GM12878 (cell line): ENCODE data around the gene RBL2. TPM values are rescaled to one million over a fixed set of nuclear protein-coding genes. Genes with fewer than 3 reads are reported as not detected.

ENCODE experiments used
- CBFB ChIP-seq: IDR thresholded peaks from 2 replicates; pipeline ENCODE4 v1.6.1; 2016; ENCODE audit warnings: antibody characterized with exemption, low read depth
- CBX5 ChIP-seq: sonication (generic); IDR thresholded peaks from 2 replicates; pipeline ENCODE4 v1.6.1; 2016; ENCODE audit warnings: low read depth, moderate library complexity, mild to moderate bottlenecking, inconsistent platforms
- EED ChIP-seq: sonication (generic); IDR thresholded peaks from 2 replicates; pipeline ENCODE4 v1.6.1; 2016; ENCODE audit warnings: antibody characterized with exemption, low read depth
- EZH2 ChIP-seq: IDR thresholded peaks from 2 replicates; pipeline ENCODE4 v1.6.1; 2012; ENCODE audit warnings: low read depth, mild to moderate bottlenecking, control low read depth, inconsistent platforms, low read length, borderline replicate concordance; ENCODE audit not compliant: control insufficient read depth
- FOXK2 ChIP-seq: fragments of 450-650 bp; IDR thresholded peaks from 2 replicates; pipeline ENCODE4 v1.6.1; 2017; ENCODE audit warnings: mild to moderate bottlenecking, moderate library complexity
- FOXM1 ChIP-seq: IDR thresholded peaks from 2 replicates; pipeline ENCODE4 v1.6.1; 2012; ENCODE audit warnings: low read depth, mild to moderate bottlenecking, inconsistent platforms, low read length, moderate library complexity
- GATAD2B ChIP-seq: fragments of 450-650 bp; conservative IDR thresholded peaks from 2 replicates; pipeline ENCODE4 v1.6.1; 2017; ENCODE audit warnings: low read depth, mild to moderate bottlenecking, moderate library complexity
- IKZF1 ChIP-seq: fragments of 450-650 bp; conservative IDR thresholded peaks from 2 replicates; pipeline ENCODE4 v1.6.1; 2017; ENCODE audit warnings: antibody characterized with exemption, mild to moderate bottlenecking
- IRF4 ChIP-seq: IDR thresholded peaks from 2 replicates; pipeline ENCODE4 v1.6.1; 2011; ENCODE audit warnings: low read depth, low read length
- JUND ChIP-seq: IDR thresholded peaks from 2 replicates; pipeline ENCODE4 v1.6.1; 2012; ENCODE audit warnings: low read depth, mild to moderate bottlenecking, low read length, improper control_type of control experiment, moderate library complexity
- KDM1A ChIP-seq: fragments of 200-600 bp; sonication (generic); IDR thresholded peaks from 2 replicates; pipeline ENCODE4 v1.6.1; 2016; ENCODE audit warnings: borderline replicate concordance
- KLF5 ChIP-seq: fragments of 450-650 bp; IDR thresholded peaks from 2 replicates; pipeline ENCODE4 v1.6.1; 2014; ENCODE audit warnings: mild to moderate bottlenecking; ENCODE audit not compliant: partially characterized antibody
- MXI1 ChIP-seq: fragments of 150-350 bp; IDR thresholded peaks from 2 replicates; pipeline ENCODE4 v1.6.1; 2011; ENCODE audit warnings: low read depth, mild to moderate bottlenecking, inconsistent platforms, low read length, improper control_type of control experiment
- NFXL1 ChIP-seq: fragments of 450-650 bp; IDR thresholded peaks from 2 replicates; pipeline ENCODE4 v1.6.1; 2017; ENCODE audit warnings: antibody characterized with exemption, mild to moderate bottlenecking, borderline replicate concordance
- RUNX3 ChIP-seq: IDR thresholded peaks from 2 replicates; pipeline ENCODE4 v1.6.1; 2012; ENCODE audit warnings: low read length, inconsistent platforms
- SMAD5 ChIP-seq: IDR thresholded peaks from 2 replicates; pipeline ENCODE4 v1.6.1; 2016; ENCODE audit warnings: antibody characterized with exemption, low read depth
- SMC3 ChIP-seq: IDR thresholded peaks from 2 replicates; pipeline ENCODE4 v1.6.1; 2011; ENCODE audit warnings: low read length, improper control_type of control experiment, borderline replicate concordance
- SPI1 ChIP-seq: IDR thresholded peaks from 2 replicates; pipeline ENCODE4 v1.6.1; 2011; ENCODE audit warnings: low read depth, mild to moderate bottlenecking, low read length, moderate library complexity, borderline replicate concordance; ENCODE audit not compliant: insufficient read depth
- SRF ChIP-seq, 2 experiments: IDR thresholded peaks; 2 replicates each; pipeline ENCODE4 v1.6.1; 2011; ENCODE audit warnings: low read depth in 2 of 2, low read length in 2 of 2, mild to moderate bottlenecking in 1 of 2, moderate library complexity in 1 of 2
- SUZ12 ChIP-seq: fragments of 200-600 bp; sonication (generic); IDR thresholded peaks from one replicate; pipeline ENCODE4 v1.6.1; 2018; ENCODE audit warnings: antibody characterized with exemption, mild to moderate bottlenecking; ENCODE audit not compliant: unreplicated experiment
- TCF12 ChIP-seq: IDR thresholded peaks from 2 replicates; pipeline ENCODE4 v1.6.1; 2011; ENCODE audit warnings: low read depth, mild to moderate bottlenecking, low read length
- WRNIP1 ChIP-seq: IDR thresholded peaks from 2 replicates; pipeline ENCODE4 v1.6.1; 2011; ENCODE audit warnings: low read depth, low read length, improper control_type of control experiment, borderline replicate concordance
- polyA plus RNA-seq, 11 experiments: library from polyadenylated mRNA; depleted of rRNA in 4 of 11; unstranded in 6 of 11; stranded (reverse) in 5 of 11; fragments of >200 nt; fragmentation: Nextera tagmentation in 4 of 11; fragmentation: Illumina TruSeq in 1 of 11; extraction: Ambion mirVana in 4 of 11; extraction: Trizol in 1 of 11; gene quantifications; 1 replicate in 1 of 11; 2 replicates in 10 of 11; pipeline versions ENCODE4 v1.2.1 to v1.2.3, GENCODE V29; 2011 to 2016; ENCODE audit warnings: inconsistent platforms in 2 of 11, missing spikeins in 2 of 11, low read depth in 1 of 11
- total RNA-seq, 4 experiments: library from RNA; depleted of rRNA in 3 of 4; stranded (reverse); fragments of >200 nt in 3 of 4; fragmentation: Illumina TruSeq in 1 of 4; extraction: Trizol in 1 of 4; gene quantifications; 2 replicates each; pipeline versions ENCODE4 v1.2.1 to v1.2.3, GENCODE V29; 2013 to 2021
- TF ChIP-seq, protein P1 (sequence below): IDR thresholded peaks from 2 replicates; pipeline ENCODE4 v1.6.1; 2012; ENCODE audit warnings: low read length, inconsistent platforms
- TF ChIP-seq, protein P2 (sequence below): IDR thresholded peaks from 2 replicates; pipeline ENCODE4 v1.6.1; 2011; ENCODE audit warnings: borderline replicate concordance, low read depth, mild to moderate bottlenecking, moderate library complexity, mixed read lengths, low read length; ENCODE audit not compliant: insufficient read depth; ENCODE audit errors: extremely low read length
- TF ChIP-seq, protein P3 (sequence below): fragments of 450-650 bp; IDR thresholded peaks from 2 replicates; pipeline ENCODE4 v1.6.1; 2018; ENCODE audit warnings: mild to moderate bottlenecking, low read depth, moderate library complexity; ENCODE audit not compliant: partially characterized antibody
- TF ChIP-seq, protein P4 (sequence below): IDR thresholded peaks from 2 replicates; pipeline ENCODE4 v1.6.1; 2011; ENCODE audit warnings: mild to moderate bottlenecking, low read depth, low read length, moderate library complexity; ENCODE audit not compliant: insufficient replicate concordance

RBL2 gene
- total and polyA plus RNA-seq, 10 of the 15 experiments (the other 5 are each of a cell fraction or from before 2014, with no cell fraction given) = 10.0 to 107 (median 39.0) TPM

DNA sequence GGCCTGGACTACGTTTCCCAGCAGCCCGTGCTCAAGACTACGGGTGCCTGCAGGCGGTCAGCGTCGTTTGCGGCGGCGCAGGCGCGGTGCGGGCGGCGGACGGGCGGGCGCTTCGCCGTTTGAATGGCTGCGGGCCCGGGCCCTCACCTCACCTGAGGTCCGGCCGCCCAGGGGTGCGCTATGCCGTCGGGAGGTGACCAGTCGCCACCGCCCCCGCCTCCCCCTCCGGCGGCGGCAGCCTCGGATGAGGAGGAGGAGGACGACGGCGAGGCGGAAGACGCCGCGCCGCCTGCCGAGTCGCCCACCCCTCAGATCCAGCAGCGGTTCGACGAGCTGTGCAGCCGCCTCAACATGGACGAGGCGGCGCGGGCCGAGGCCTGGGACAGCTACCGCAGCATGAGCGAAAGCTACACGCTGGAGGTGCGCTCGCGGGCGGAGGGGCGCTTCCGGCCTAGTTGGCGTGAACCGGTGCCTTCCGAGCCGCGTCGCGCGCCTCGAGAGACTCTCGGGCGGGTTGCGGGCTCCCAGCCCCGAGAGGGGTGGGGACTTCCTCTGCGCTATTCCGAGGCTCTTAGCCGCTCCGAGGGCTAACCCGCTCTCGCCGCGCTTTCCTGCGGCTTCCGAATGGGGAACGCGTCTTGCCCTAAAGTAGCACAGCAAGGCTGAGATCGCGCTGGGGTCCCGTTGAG lies at the start of gene RBL2 (continued):
- TF ChIP-seq SRF (IDR thresholded peaks at IDR 0.05; ENCODE audit: low read depth in 2 of 2, low read length in 2 of 2) = 0 out of 4 replicates have a peak, but pooled peaks of 1 of the 2 experiments have one; percentile 24
- no peak for TF ChIP-seq SMAD5
- peak; percentile 98 for TF ChIP-seq IKZF1
- no peak for TF ChIP-seq EZH2
- TF ChIP-seq SUZ12 = no peak
- peak; percentile 36; the same call in 1 of the 2 replicates for TF ChIP-seq MXI1
- TF ChIP-seq CBFB = no peak
- no peak for TF ChIP-seq IRF4
- no peak for TF ChIP-seq SMC3
- TF ChIP-seq, protein P1, sequence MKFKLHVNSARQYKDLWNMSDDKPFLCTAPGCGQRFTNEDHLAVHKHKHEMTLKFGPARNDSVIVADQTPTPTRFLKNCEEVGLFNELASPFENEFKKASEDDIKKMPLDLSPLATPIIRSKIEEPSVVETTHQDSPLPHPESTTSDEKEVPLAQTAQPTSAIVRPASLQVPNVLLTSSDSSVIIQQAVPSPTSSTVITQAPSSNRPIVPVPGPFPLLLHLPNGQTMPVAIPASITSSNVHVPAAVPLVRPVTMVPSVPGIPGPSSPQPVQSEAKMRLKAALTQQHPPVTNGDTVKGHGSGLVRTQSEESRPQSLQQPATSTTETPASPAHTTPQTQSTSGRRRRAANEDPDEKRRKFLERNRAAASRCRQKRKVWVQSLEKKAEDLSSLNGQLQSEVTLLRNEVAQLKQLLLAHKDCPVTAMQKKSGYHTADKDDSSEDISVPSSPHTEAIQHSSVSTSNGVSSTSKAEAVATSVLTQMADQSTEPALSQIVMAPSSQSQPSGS = no peak
- TF ChIP-seq GATAD2B = peak; percentile 95
- TF ChIP-seq, protein P2, sequence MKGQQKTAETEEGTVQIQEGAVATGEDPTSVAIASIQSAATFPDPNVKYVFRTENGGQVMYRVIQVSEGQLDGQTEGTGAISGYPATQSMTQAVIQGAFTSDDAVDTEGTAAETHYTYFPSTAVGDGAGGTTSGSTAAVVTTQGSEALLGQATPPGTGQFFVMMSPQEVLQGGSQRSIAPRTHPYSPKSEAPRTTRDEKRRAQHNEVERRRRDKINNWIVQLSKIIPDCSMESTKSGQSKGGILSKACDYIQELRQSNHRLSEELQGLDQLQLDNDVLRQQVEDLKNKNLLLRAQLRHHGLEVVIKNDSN = no peak
- no peak for TF ChIP-seq KLF5
- no peak for TF ChIP-seq EED
- TF ChIP-seq, protein P3, sequence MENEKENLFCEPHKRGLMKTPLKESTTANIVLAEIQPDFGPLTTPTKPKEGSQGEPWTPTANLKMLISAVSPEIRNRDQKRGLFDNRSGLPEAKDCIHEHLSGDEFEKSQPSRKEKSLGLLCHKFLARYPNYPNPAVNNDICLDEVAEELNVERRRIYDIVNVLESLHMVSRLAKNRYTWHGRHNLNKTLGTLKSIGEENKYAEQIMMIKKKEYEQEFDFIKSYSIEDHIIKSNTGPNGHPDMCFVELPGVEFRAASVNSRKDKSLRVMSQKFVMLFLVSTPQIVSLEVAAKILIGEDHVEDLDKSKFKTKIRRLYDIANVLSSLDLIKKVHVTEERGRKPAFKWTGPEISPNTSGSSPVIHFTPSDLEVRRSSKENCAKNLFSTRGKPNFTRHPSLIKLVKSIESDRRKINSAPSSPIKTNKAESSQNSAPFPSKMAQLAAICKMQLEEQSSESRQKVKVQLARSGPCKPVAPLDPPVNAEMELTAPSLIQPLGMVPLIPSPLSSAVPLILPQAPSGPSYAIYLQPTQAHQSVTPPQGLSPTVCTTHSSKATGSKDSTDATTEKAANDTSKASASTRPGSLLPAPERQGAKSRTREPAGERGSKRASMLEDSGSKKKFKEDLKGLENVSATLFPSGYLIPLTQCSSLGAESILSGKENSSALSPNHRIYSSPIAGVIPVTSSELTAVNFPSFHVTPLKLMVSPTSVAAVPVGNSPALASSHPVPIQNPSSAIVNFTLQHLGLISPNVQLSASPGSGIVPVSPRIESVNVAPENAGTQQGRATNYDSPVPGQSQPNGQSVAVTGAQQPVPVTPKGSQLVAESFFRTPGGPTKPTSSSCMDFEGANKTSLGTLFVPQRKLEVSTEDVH = no peak
- no peak for TF ChIP-seq CBX5
- TF ChIP-seq SPI1 = peak; percentile 46; the same call in 1 of the 2 replicates
- TF ChIP-seq RUNX3 = peak; percentile 73
- TF ChIP-seq TCF12 = no peak
- TF ChIP-seq FOXK2 = no peak
- TF ChIP-seq, protein P4, sequence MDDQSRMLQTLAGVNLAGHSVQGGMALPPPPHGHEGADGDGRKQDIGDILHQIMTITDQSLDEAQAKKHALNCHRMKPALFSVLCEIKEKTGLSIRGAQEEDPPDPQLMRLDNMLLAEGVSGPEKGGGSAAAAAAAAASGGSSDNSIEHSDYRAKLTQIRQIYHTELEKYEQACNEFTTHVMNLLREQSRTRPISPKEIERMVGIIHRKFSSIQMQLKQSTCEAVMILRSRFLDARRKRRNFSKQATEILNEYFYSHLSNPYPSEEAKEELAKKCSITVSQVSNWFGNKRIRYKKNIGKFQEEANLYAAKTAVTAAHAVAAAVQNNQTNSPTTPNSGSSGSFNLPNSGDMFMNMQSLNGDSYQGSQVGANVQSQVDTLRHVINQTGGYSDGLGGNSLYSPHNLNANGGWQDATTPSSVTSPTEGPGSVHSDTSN = no peak
- no peak for TF ChIP-seq NFXL1
- TF ChIP-seq KDM1A = no peak
- no peak for TF ChIP-seq JUND
- TF ChIP-seq FOXM1 = no peak
- TF ChIP-seq WRNIP1 = no peak
